Gastroesophageal sphincter (tissue), 4 donors: ENCODE data around the gene RBM43. TPM values are rescaled to one million over a fixed set of nuclear protein-coding genes. Genes with fewer than 3 reads are reported as not detected.

ENCODE experiments used
- ATAC-seq: fragments of 150-250 bp; one replicate; pipeline ENCODE4 v1.9.1; 2016; ENCODE audit warnings: mild to moderate bottlenecking, moderate library complexity
- H3K27ac ChIP-seq, 4 donors: fragments of 200-600 bp; sonication (generic) in 3 of 4; 1 replicate in 3 of 4; 2 replicates in 1 of 4; pipeline ENCODE4 v1.5.1; 2016 to 2019
- H3K27me3 ChIP-seq: fragments of 200-600 bp; sonication (generic); one replicate; pipeline ENCODE4 v1.5.1; 2019
- H3K36me3 ChIP-seq, 2 donors: fragments of 200-600 bp; sonication (generic); one replicate each; pipeline ENCODE4 v1.5.1; 2019; ENCODE audit warnings: control low read depth in 1 of 2
- H3K4me1 ChIP-seq, 3 donors: fragments of 200-600 bp; sonication (generic); 1 replicate in 2 of 3; 2 replicates in 1 of 3; pipeline ENCODE4 v1.5.1; 2016 to 2019; ENCODE audit warnings: control low read depth in 2 of 3
- H3K4me3 ChIP-seq, 2 donors: fragments of 200-600 bp; sonication (generic); one replicate each; pipeline ENCODE4 v1.5.1; 2019; ENCODE audit warnings: mild to moderate bottlenecking in 1 of 2, moderate library complexity in 1 of 2
- H3K9me3 ChIP-seq, 3 donors: fragments of 200-600 bp; sonication (generic); one replicate each; pipeline ENCODE4 v1.5.1; 2017 to 2019; ENCODE audit warnings: control low read depth in 2 of 3
- CTCF ChIP-seq, 4 experiments: fragments of 200-600 bp in 2 of 4; fragments of 450-650 bp in 2 of 4; sonication (generic) in 1 of 4; IDR thresholded peaks; one replicate each; pipeline ENCODE4 v1.5.1; 2017 to 2019; ENCODE audit warnings: antibody characterized with exemption in 4 of 4, mild to moderate bottlenecking in 2 of 4, moderate library complexity in 2 of 4
- EP300 ChIP-seq: sonication (generic); formaldehyde crosslinking; IDR thresholded peaks from one replicate; pipeline ENCODE4 v1.6.1; 2017; ENCODE audit warnings: antibody characterized with exemption, mild to moderate bottlenecking
- POLR2A ChIP-seq, 2 donors: fragments of 450-650 bp; IDR thresholded peaks; one replicate each; pipeline ENCODE4 v1.6.1; 2017; ENCODE audit warnings: antibody characterized with exemption in 2 of 2, mild to moderate bottlenecking in 2 of 2, moderate library complexity in 1 of 2
- POLR2AphosphoS5 ChIP-seq: sonication (generic); formaldehyde crosslinking; IDR thresholded peaks from one replicate; pipeline ENCODE4 v1.6.1; 2017; ENCODE audit warnings: antibody characterized with exemption
- WGBS, 2 donors: methylation state at CpG; one replicate each; pipeline ENCODE4 v1.1.5; 2018; ENCODE audit warnings: low coverage in 1 of 2; 5-methylcytosine and 5-hydroxymethylcytosine counted together
- total RNA-seq, 4 donors: library from RNA; depleted of rRNA; stranded (reverse); fragments of >200 nt; gene quantifications; one replicate each; pipeline ENCODE4 v1.1.0, GENCODE V29; 2016

RBM43 gene
- total RNA-seq, 4 donors from 2014 or later, result 4.3 to 9.5 (median 4.9) TPM

- no peak for ATAC-seq
- no peaks in the 10 kb centered on the region for H3K4me1 ChIP-seq
- peaks cover 0 to 54% of the 10 kb centered on the region in 2 donors for H3K36me3 ChIP-seq
- TF ChIP-seq CTCF (IDR thresholded peaks at IDR 0.05) (no peak), POLR2AphosphoS5 (no peak), POLR2A (IDR thresholded peaks at IDR 0.05) (no peak), EP300 (no peak)
- H3K9me3 ChIP-seq, result no peaks in the 10 kb centered on the region
- H3K27me3 ChIP-seq, result no peaks in the 10 kb centered on the region
- no peak overlapping the region for H3K27ac ChIP-seq
- WGBS, 2 donors, result 69 to 94% methylated on average over 2 to 3 of the region's 3 CpGs
- H3K4me3 ChIP-seq, result no peak overlapping the region
These were observed 8.3 kb upstream of the RBM43 start for GRCh38 chr2:151269798-151270568.

- TF ChIP-seq EP300, result no peak
- no peak for TF ChIP-seq POLR2AphosphoS5
- no peak for TF ChIP-seq POLR2A (IDR thresholded peaks at IDR 0.05)
- no peak for TF ChIP-seq CTCF (IDR thresholded peaks at IDR 0.05)
- no peaks in the 10 kb centered on the region for H3K9me3 ChIP-seq
- peaks cover 0 to 35% of the 10 kb centered on the region in 2 donors for H3K36me3 ChIP-seq
- no peak overlapping the region for H3K27ac ChIP-seq
- H3K4me3 ChIP-seq, result no peak overlapping the region
- no peaks in the 10 kb centered on the region for H3K27me3 ChIP-seq
- no peaks in the 10 kb centered on the region for H3K4me1 ChIP-seq
- ATAC-seq, result no peak
These were observed 6.4 kb upstream of the RBM43 start for GRCh38 chr2:151268085-151268484.

- H3K4me3 ChIP-seq, result no peak overlapping the region
- WGBS, 2 donors, result 96% methylated on average over 5 of the region's 5 CpGs
- H3K27ac ChIP-seq, result no peak overlapping the region
- H3K4me1 ChIP-seq, result peaks cover 0 to 3% (median 0%) of the 10 kb centered on the region in 3 donors
- no peaks in the 10 kb centered on the region for H3K27me3 ChIP-seq
- ATAC-seq, result no peak
- no peaks in the 10 kb centered on the region for H3K9me3 ChIP-seq
- peaks cover 0 to 30% of the 10 kb centered on the region in 2 donors for H3K36me3 ChIP-seq
- TF ChIP-seq POLR2A (IDR thresholded peaks at IDR 0.05) (no peak), CTCF (IDR thresholded peaks at IDR 0.05) (no peak), EP300 (no peak), POLR2AphosphoS5 (no peak)
These were observed 5.9 kb upstream of the RBM43 start for GRCh38 chr2:151267537-151267936.

- TF ChIP-seq POLR2A (IDR thresholded peaks at IDR 0.05) (no peak), CTCF (IDR thresholded peaks at IDR 0.05) (no peak), EP300 (no peak), POLR2AphosphoS5 (no peak)
- Histone ChIP-seq H3K9me3 (no peaks in the 10 kb centered on the region), H3K27me3 (no peaks in the 10 kb centered on the region), H3K36me3 (peaks cover 0 to 14% of the 10 kb centered on the region in 2 donors), H3K27ac (no peak overlapping the region), H3K4me3 (no peak overlapping the region), H3K4me1 (peaks cover 0 to 10% (median 0%) of the 10 kb centered on the region in 3 donors)
- ATAC-seq, result no peak
These were observed 4.3 kb upstream of the RBM43 start for GRCh38 chr2:151265991-151266390.

- WGBS, 2 donors, result 78 to 79% methylated on average over 6 to 7 of the region's 7 CpGs
- no peak overlapping the region for H3K4me3 ChIP-seq
- no peaks in the 10 kb centered on the region for H3K36me3 ChIP-seq
- ATAC-seq, result no peak
- H3K4me1 ChIP-seq, result peaks cover 0 to 27% (median 3%) of the 10 kb centered on the region in 3 donors
- H3K27ac ChIP-seq, result peak overlapping the region in 1 of 4 donors; percentile 10
- no peaks in the 10 kb centered on the region for H3K27me3 ChIP-seq
- no peaks in the 10 kb centered on the region for H3K9me3 ChIP-seq
- no peak for TF ChIP-seq POLR2AphosphoS5
- TF ChIP-seq EP300, result no peak
These were observed 2.6 kb upstream of the RBM43 start for GRCh38 chr2:151264157-151264825.
